NT2/D1 (cell line): ENCODE results near the gene MROH2A.

Experiments
- YY1 ChIP-seq: IDR thresholded peaks from 2 replicates; pipeline ENCODE4 v1.6.1; 2011; ENCODE audit not compliant: insufficient read length, insufficient read depth
- ZNF274 ChIP-seq: IDR thresholded peaks from 2 replicates; pipeline ENCODE4 v1.6.1; 2011; ENCODE audit warnings: mild to moderate bottlenecking, low read depth, low read length

DNA sequence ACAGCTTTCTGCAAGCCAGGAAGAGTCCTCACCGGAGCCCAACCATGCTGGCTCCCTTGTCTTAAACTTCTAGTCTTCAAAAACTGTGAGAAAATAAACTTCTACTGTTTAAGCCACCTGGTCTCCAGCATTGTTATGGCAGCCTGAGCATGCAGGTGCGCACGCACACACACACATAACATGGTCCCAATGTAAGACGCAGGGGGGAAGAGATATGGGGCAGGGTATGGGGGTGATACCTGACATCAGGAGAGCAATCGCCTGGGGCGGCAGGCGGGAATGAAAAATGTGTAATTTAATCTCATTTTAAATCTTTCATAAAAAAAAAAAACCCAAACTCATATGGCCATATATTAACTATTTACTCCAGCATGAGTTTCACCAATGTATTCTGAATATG is 58.2 kb downstream of the MROH2A start:
- no peak for TF ChIP-seq ZNF274
- TF ChIP-seq YY1 = no peak
